SH-SY5Y (cell line): ENCODE data around the gene HARBI1.

Source experiments
- GATA2 ChIP-seq: IDR thresholded peaks from 2 replicates; pipeline ENCODE4 v1.6.1; 2011; ENCODE audit warnings: mild to moderate bottlenecking, low read depth, low read length
- GATA3 ChIP-seq: IDR thresholded peaks from 2 replicates; pipeline ENCODE4 v1.6.1; 2011; ENCODE audit warnings: low read depth, mild to moderate bottlenecking, low read length, moderate library complexity

GRCh38 chr11:46616551-46617133 lies 385 bp downstream of the HARBI1 start:
- no peak for TF ChIP-seq GATA2
- TF ChIP-seq GATA3: no peak
